HG03469 (cell line): ENCODE results near the gene IPCEF1.

ENCODE experiments used
- ATAC-seq: cut with Tn5 transposase; IDR thresholded peaks from one replicate; pipeline ENCODE4 v1.9.1; 2021; ENCODE audit warnings: mild to moderate bottlenecking, moderate library complexity, moderate number of reproducible peaks; ENCODE audit not compliant: unreplicated experiment

IPCEF1 gene

GRCh38 chr6:154373971-154374370 is 17.4 kb upstream of the IPCEF1 start:
- no peak for ATAC-seq

DNA sequence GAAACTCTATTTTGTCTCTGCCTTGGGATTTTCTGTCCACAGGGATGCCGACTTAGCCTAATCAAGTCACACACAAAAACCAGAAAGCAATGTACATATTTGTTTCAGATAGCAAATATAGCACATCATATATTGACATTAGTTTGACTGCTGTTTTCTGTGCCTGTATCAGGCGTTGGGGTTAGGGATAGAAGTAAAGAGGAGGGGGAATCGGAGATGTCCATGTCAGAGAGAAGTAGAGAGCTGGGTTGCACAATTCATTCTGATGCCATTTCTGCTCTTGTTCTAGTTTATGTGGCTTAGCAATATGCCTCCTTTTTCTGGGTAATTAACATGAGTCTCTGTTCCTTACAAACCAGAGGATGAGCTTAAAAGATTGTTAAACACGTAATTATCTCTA is 14.7 kb upstream of the IPCEF1 start:
- ATAC-seq: no peak

- peak; percentile 69 for ATAC-seq
These were observed 13.9 kb upstream of the IPCEF1 start for GRCh38 chr6:154370545-154370944.

- ATAC-seq: no peak
These were observed 11.5 kb upstream of the IPCEF1 start for GRCh38 chr6:154367839-154368695.

DNA sequence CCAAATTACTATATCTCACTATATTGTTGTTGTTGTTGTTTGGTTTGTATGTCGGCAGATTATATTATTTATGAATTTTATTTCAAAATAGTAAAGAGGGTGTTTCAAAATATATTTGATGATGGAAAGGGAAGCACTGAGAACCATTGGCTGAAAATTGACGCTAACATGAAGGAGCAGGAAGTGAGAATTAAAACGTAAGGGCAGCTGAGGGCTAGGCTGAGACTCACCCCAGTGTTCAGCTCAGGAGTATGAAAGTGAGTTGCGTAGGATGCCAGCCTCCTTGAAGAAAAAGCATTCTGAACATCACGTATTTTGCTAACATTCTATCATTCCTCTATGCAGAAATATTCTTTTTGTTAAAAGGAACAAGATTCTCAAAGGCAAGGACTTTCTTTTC is 10.7 kb upstream of the IPCEF1 start:
- ATAC-seq: no peak

DNA sequence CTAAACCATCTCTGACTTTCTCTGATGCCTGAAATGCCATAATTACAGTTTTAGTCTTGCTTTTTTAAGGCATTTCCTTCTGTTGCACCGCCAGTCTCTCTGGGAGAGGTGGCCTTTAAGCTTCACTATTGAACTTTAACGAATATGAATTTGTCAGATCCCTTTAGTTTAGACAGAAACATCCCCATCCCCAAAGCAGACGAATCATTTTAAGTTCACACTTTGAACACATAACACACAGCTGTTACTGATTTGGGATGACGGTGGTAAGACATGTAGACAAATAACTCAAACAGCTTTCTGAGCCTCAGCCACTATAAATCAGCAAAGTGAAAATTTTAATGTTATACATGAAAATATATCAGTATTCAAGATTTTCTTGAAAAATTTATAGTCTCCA is 7.2 kb upstream of the IPCEF1 start:
- ATAC-seq: no peak

GRCh38 chr6:154361476-154361875 is 4.9 kb upstream of the IPCEF1 start:
- ATAC-seq: no peak

DNA sequence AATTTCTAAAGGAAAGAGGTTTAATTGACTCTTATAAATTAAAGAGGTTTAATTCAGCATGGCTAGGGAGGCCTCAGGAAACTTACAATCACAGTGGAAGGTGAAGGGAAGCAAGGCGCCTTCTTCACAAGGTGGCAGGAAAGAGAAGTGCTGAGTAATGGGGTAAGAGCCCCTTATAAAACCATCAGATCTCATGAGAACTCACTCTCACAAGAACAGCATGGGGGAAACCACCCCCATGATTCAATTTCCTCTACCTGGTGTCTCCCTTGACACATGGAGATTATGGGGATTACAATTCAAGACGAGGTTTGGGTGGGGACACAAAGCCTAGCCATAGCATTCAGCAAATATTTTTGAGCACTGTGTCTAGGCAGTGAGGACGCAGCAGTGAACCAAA is 3.9 kb upstream of the IPCEF1 start:
- ATAC-seq: no peak

DNA sequence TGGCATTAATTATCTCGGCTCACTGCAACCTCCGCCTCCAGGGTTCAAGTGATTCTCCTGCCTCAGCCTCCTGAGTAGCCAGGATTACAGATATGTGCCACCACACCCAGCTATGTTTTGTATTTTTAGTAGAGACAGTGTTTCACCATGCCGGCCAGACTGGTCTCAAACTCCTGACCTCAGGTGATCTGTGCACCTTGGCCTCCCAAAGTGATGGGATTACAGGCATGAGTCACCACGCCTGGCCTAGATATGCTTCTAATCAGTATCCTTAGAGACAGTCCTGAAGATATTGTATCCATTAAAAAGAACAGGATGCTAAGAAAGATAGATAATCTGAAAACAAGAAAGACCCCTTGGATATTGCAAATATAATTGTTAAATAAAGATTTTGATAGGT is 3.1 kb upstream of the IPCEF1 start:
- no peak for ATAC-seq

GRCh38 chr6:154359161-154359574 is 2.6 kb upstream of the IPCEF1 start:
- ATAC-seq: no peak

- no peak for ATAC-seq
These were observed 1.5 kb upstream of the IPCEF1 start for GRCh38 chr6:154358019-154358545.

- no peak for ATAC-seq
These were observed 490 bp downstream of the IPCEF1 start for GRCh38 chr6:154356113-154356512.

- ATAC-seq: no peak
These were observed 2.3 kb downstream of the IPCEF1 start for GRCh38 chr6:154354265-154354777.

DNA sequence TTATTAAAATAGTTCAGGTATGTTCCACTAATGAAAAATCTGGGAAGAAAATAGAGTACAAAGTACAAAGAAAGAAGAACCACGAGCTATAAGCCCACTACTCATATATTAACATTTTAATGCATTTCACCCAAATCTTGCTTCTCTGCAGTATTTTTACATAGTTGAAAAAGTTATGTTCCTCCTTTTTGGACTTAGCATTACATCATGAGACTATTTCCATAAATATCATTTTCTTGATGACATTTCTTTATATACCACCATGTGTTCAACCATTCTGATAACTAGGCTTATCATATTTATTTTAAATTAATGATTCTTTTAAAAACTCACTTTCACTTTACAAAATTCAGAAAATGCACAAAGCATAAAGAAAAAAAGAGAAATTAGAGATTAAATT is 3.0 kb downstream of the IPCEF1 start:
- ATAC-seq: no peak

GRCh38 chr6:154352898-154353585 is 3.6 kb downstream of the IPCEF1 start:
- ATAC-seq: peak; percentile 65

DNA sequence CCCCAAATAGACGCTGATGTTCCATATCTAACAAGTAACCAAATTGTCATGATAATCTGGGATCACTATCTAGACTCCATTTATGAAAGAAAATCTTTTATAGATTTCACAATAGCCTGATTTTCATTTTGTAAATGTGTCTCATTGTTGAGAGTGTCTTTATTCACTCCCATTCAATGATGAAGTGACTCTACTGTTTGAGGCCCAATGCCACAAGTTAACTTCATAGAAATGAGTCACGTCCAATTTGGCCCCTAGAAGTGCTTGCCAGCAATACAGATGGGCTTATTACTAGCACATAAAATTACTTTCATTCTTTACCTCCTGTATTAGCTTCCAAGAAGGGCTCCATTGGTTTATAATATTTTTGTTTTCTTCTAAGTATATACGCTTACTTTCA is 6.3 kb downstream of the IPCEF1 start:
- no peak for ATAC-seq

GRCh38 chr6:154347981-154348380 is 8.6 kb downstream of the IPCEF1 start:
- no peak for ATAC-seq

GRCh38 chr6:154345811-154346210 is 10.8 kb downstream of the IPCEF1 start:
- ATAC-seq: no peak

DNA sequence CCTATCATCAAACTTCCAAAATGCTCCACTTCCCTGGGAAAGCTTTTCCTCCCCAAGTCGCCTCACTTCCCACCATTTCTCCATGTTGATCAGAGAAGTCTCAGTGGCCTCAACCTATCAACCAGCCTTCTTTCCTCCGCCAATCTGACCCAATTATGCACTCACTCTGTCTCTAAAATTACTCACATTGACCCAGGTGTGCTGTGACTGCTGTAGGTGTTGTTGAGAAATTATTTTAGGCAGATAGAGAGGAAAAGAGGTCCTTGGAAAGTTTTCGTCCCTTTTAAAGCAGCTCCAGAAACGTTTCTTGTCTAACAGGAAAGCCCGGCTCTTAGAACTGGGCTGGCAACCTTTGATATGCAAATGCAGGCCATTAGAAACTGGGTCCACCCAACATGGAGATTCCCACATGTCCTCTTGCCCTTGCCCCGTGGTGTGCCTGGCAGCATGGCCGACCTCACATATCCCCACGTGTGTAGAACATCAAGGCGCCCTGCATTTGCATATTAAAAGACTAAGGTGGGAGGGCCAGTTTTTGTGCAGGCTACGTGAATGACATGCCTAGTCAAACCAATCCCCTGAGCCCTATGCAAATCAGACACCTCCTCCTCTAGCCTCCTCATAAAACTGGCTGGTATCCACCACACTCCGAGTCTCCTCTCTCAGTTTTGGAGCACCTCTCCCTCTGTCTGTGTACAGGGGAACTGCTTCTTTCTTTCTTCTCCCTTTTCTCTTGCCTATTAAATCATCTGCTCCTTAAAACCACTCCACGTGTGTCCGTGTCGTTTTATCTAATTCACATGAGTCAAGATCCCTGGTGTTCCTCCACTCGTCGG is 12.9 kb downstream of the IPCEF1 start:
- ATAC-seq: no peak

DNA sequence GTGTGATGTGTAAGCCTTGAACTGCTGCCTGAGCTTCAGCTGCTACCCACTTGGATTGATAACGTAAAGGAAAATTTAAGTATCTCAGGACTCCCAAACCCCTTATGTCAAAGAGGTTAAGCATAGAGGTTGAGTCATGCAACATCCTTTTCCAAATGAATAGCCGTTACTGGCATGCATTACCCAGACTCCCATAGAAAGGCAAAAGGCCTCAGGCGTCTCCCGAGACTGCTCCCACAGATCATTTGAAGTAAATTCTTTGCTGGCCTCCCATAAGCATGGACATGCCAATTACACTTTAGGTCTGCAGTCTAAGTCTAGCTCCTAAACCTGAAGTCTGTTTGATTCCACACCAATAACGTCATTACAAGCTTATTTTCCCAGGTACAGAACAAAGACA is 14.7 kb downstream of the IPCEF1 start:
- ATAC-seq: no peak

DNA sequence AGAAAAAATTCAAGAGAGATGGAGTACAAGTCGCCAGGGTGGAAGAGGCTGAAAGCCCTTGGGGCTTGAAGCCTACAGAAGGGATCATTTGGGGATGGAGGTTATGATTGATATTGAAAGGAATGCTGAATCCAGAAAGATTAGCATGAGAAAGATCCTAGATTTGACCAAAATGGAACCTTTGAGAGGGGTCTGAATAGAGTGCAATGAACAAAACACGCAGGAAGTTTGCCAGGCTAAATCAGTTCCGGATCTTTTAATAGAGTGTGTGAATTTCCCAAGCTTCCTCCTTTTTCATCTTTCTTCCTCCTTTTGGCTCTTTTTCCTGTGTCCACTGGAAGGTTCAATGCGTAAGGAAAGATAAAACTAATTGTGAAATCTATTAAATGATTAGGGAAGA is 15.3 kb downstream of the IPCEF1 start:
- ATAC-seq: no peak
